Measurements from ENCODE around the gene TOR1B.

DNA sequence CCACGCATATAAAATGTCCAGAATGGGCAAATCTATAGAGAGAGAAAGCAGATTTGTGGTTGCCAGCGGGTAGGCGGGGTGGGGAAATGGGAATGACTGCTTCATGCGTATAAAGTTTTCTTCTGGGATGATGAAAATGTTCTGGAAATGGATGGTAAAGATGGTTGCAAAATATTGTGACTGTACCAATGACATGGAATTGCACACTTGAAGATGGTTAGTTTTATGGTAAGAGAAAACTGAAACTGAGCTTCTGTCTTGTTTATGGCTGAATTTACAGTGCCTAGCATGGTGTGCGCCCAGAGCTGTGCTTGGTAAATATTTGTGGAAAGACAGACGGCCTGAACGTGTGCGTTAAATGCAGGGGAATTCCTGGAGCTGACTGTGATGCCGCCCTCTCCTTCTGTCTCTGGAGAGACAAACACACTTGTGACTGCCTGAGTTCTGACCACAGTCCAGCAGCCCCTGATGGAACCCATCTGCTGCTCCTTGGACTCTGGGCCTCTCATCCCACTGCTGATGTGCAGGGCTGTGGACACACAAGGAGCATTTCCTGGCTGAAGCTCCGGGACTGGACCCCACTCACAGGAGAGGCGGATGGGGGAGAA, 41.6 kb upstream of the TOR1B start:
- TF ChIP-seq POLR2AphosphoS5 (IDR thresholded peaks at IDR 0.05) = peak; percentile 15
- TF ChIP-seq CTCF (IDR thresholded peaks at IDR 0.05) = no peak
- no peak for TF ChIP-seq EP300 (IDR thresholded peaks at IDR 0.05)

All from gastroesophageal sphincter (tissue), 3 donors.